GM23338 (cell line): Measurements from ENCODE around the gene MAP4K4. TPM values are rescaled to one million over a fixed set of nuclear protein-coding genes. Genes with fewer than 3 reads are reported as not detected.

Source experiments
- ATAC-seq: fragments of 200-7000 bp; cut with Tn5 transposase; 3 replicates; pipeline ENCODE4 v1.9.1; 2020
- DNase-seq: peaks from one replicate; pipeline ENCODE4 v3.0.0-alpha.2; 2015; ENCODE audit warnings: low spot score
- H2AFZ ChIP-seq: fragments of 200-600 bp; sonication (generic); 2 replicates; pipeline ENCODE4 v1.8.0; 2016; ENCODE audit warnings: antibody characterized with exemption, mild to moderate bottlenecking, moderate library complexity
- H3F3A ChIP-seq: fragments of 200-600 bp; sonication (generic); replicated peaks from 2 replicates; pipeline ENCODE4 v1.8.0; 2017; ENCODE audit warnings: antibody characterized with exemption, mixed run types, low read depth
- H3K27ac ChIP-seq: fragments of 200-600 bp; sonication (generic); 2 replicates; pipeline ENCODE4 v1.6.1; 2016; ENCODE audit warnings: low read depth
- H3K27me3 ChIP-seq: fragments of 200-600 bp; sonication (generic); 2 replicates; pipeline ENCODE4 v1.8.0; 2016; ENCODE audit warnings: mild to moderate bottlenecking, mixed run types, moderate library complexity; ENCODE audit not compliant: insufficient read depth
- H3K36me3 ChIP-seq: fragments of 200-600 bp; sonication (generic); 2 replicates; pipeline ENCODE4 v1.8.0; 2016; ENCODE audit warnings: mild to moderate bottlenecking; ENCODE audit not compliant: insufficient read depth
- H3K4me1 ChIP-seq: fragments of 200-600 bp; sonication (generic); 2 replicates; pipeline ENCODE4 v1.8.0; 2016; ENCODE audit warnings: mild to moderate bottlenecking, moderate library complexity; ENCODE audit not compliant: insufficient read depth
- H3K4me2 ChIP-seq: fragments of 200-600 bp; sonication (generic); 2 replicates; pipeline ENCODE4 v1.7.1; 2017; ENCODE audit warnings: mixed run types
- H3K4me3 ChIP-seq: fragments of 200-600 bp; sonication (generic); 2 replicates; pipeline ENCODE4 v1.6.1; 2016; ENCODE audit warnings: mixed run types
- H3K79me2 ChIP-seq: fragments of 200-600 bp; sonication (generic); replicated peaks from 2 replicates; pipeline ENCODE4 v1.8.0; 2017; ENCODE audit warnings: mild to moderate bottlenecking; ENCODE audit not compliant: insufficient read depth
- H3K9me2 ChIP-seq: fragments of 200-600 bp; sonication (generic); 2 replicates; pipeline ENCODE4 v1.8.0; 2017; ENCODE audit not compliant: insufficient read depth
- H4K20me1 ChIP-seq: fragments of 200-600 bp; sonication (generic); replicated peaks from 2 replicates; pipeline ENCODE4 v1.8.0; 2017; ENCODE audit warnings: mild to moderate bottlenecking; ENCODE audit not compliant: insufficient read depth
- H3K27ac Mint-ChIP-seq: 2 replicates; pipeline ENCODE4 v1.8.0; 2020; ENCODE audit warnings: inconsistent platforms, mild to moderate bottlenecking, moderate library complexity, mixed read lengths
- H3K27me3 Mint-ChIP-seq: 3 replicates; pipeline ENCODE4 v1.8.0; 2022; ENCODE audit warnings: low read depth, mild to moderate bottlenecking, moderate library complexity, mixed read lengths, inconsistent platforms; ENCODE audit not compliant: insufficient read depth, poor library complexity
- H3K36me3 Mint-ChIP-seq: 3 replicates; pipeline ENCODE4 v1.8.0; 2021; ENCODE audit warnings: low read depth, mild to moderate bottlenecking, inconsistent platforms, moderate library complexity, mixed read lengths
- H3K4me1 Mint-ChIP-seq: 3 replicates; pipeline ENCODE4 v1.8.0; 2020; ENCODE audit warnings: mild to moderate bottlenecking, inconsistent platforms, mixed read lengths
- H3K4me3 Mint-ChIP-seq: 3 replicates; pipeline ENCODE4 v1.8.0; 2021; ENCODE audit warnings: moderate library complexity, mild to moderate bottlenecking, inconsistent platforms, mixed read lengths
- H3K9me3 Mint-ChIP-seq: 3 replicates; pipeline ENCODE4 v1.8.0; 2020; ENCODE audit warnings: moderate library complexity, mild to moderate bottlenecking, inconsistent platforms, mixed read lengths
- CREB1 ChIP-seq: fragments of 250-450 bp; sonication (Bioruptor Pico); IDR thresholded peaks from 2 replicates; pipeline ENCODE4 v1.5.0; 2020; ENCODE audit warnings: low read depth, mild to moderate bottlenecking, moderate library complexity
- POLR2AphosphoS5 ChIP-seq: IDR thresholded peaks from 2 replicates; pipeline ENCODE4 v1.6.1; 2016; ENCODE audit warnings: antibody characterized with exemption, low read depth
- long read RNA-seq: library from polyadenylated mRNA; unstranded; transcript quantifications from one replicate; pipeline ENCODE4 v2.0.0, GENCODE V29; 2020; ENCODE audit not compliant: unreplicated experiment
- polyA plus RNA-seq: library from polyadenylated mRNA; unstranded; fragments of >200 nt; fragmentation: Nextera tagmentation; extraction: Ambion mirVana; gene quantifications from 2 replicates; pipeline ENCODE4 v1.2.1, GENCODE V29; 2016
- total RNA-seq: library from RNA; depleted of rRNA; stranded (reverse); fragments of >200 nt; shearing (Covaris generic); gene quantifications from 2 replicates; pipeline ENCODE4 v1.2.3, GENCODE V29; 2014; rRNA removed
- TF ChIP-seq, protein P1 (sequence below): fragments of 250-450 bp; sonication (Bioruptor Pico); IDR thresholded peaks from 2 replicates; pipeline ENCODE4 v1.5.0; 2020; ENCODE audit warnings: mild to moderate bottlenecking, moderate library complexity
- TF ChIP-seq, protein P2 (sequence below), 2 experiments: fragments of 200-600 bp in 1 of 2; sonication (generic) in 1 of 2; conservative IDR thresholded peaks; 2 replicates each; pipeline versions ENCODE4 v1.5.1 to v1.6.1; 2016 to 2017; ENCODE audit warnings: antibody characterized with exemption in 2 of 2, low read depth in 2 of 2, mild to moderate bottlenecking in 2 of 2, moderate library complexity in 1 of 2

The MAP4K4 gene
- total RNA-seq = 77.2 and 99.2 TPM in 2 replicates
- polyA plus RNA-seq = 32.2 and 34.6 TPM in 2 replicates
- long read RNA-seq, partial matches to known transcripts = 4 of 8 reads
- long read RNA-seq, other reads (novel, unspliced or antisense) = 4 of 8 reads

DNA sequence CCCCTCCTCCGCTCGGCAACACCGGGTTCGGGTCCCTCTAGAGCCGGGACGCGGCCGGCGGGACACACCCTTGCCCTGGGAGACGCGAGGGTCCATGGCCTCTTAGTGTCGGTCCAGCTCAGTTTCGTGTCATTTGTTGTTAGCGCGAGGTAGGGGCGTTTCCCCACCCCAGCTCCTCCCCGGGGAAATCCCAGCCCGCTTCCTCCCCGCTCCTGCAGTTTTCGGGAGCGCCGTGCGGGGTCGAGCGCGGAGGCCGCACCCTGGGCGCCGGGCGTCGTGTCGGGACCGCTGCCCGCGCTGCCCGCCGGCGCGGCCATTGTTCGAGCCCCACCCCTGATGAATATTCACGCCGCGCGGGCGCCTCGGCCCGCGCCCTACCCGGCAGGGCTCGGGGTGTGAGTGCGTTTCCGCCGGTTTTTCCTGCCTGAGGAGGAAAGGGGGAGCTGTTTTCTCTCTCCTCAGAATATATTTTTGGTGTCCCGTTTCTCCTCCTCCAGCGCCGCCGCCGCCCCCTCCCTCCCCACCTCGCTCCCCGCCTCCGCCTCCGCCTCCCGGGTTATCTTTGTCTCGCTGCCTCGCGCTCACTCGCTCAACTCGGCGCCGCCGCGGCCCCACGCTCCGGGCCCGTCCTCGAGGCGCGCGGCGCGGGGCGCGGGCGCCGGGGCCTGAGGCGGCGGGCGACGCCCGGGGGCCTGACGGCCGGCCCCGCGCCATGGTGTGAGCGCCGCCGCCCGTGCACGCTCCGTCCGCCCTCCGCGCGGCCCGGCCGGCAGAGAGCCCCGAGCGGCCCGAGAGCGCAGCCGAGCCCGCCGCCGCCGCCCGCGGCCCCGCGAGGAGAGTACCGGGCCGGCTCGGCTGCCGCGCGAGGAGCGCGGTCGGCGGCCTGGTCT is at the start of gene MAP4K4:
TSS of gene MAP4K4 (plus strand) at position 584 of the 890 bp plus-strand sequence. CDS start 374 bp downstream, outside the sequence.
- Histone ChIP-seq H3K36me3 (no peaks in the 10 kb centered on the region), H3K4me2 (peak within 1 kb of the TSS; percentile 95), H3K4me1 (peaks cover 36% of the 10 kb centered on the region), H2AFZ (peak within 1 kb of the TSS; percentile 88), H4K20me1 (peaks cover 7% of the 10 kb centered on the region), H3K27me3 (peaks cover 9% of the 10 kb centered on the region; the same call in 1 of the 2 replicates), H3K9me2 (no peaks in the 10 kb centered on the region), H3K4me3 (peak within 1 kb of the TSS; percentile 97), H3K27ac (peak within 1 kb of the TSS; percentile 91), H3K79me2 (peaks cover 42% of the 10 kb centered on the region), H3F3A (peaks cover 8% of the 10 kb centered on the region; the same call in 1 of the 2 replicates)
- DNase-seq (peak; percentile 83), ATAC-seq (peak; percentile 80)
- H3K36me3 Mint-ChIP-seq = peaks cover 11% of the 10 kb centered on the region
- TF ChIP-seq, protein P1, sequence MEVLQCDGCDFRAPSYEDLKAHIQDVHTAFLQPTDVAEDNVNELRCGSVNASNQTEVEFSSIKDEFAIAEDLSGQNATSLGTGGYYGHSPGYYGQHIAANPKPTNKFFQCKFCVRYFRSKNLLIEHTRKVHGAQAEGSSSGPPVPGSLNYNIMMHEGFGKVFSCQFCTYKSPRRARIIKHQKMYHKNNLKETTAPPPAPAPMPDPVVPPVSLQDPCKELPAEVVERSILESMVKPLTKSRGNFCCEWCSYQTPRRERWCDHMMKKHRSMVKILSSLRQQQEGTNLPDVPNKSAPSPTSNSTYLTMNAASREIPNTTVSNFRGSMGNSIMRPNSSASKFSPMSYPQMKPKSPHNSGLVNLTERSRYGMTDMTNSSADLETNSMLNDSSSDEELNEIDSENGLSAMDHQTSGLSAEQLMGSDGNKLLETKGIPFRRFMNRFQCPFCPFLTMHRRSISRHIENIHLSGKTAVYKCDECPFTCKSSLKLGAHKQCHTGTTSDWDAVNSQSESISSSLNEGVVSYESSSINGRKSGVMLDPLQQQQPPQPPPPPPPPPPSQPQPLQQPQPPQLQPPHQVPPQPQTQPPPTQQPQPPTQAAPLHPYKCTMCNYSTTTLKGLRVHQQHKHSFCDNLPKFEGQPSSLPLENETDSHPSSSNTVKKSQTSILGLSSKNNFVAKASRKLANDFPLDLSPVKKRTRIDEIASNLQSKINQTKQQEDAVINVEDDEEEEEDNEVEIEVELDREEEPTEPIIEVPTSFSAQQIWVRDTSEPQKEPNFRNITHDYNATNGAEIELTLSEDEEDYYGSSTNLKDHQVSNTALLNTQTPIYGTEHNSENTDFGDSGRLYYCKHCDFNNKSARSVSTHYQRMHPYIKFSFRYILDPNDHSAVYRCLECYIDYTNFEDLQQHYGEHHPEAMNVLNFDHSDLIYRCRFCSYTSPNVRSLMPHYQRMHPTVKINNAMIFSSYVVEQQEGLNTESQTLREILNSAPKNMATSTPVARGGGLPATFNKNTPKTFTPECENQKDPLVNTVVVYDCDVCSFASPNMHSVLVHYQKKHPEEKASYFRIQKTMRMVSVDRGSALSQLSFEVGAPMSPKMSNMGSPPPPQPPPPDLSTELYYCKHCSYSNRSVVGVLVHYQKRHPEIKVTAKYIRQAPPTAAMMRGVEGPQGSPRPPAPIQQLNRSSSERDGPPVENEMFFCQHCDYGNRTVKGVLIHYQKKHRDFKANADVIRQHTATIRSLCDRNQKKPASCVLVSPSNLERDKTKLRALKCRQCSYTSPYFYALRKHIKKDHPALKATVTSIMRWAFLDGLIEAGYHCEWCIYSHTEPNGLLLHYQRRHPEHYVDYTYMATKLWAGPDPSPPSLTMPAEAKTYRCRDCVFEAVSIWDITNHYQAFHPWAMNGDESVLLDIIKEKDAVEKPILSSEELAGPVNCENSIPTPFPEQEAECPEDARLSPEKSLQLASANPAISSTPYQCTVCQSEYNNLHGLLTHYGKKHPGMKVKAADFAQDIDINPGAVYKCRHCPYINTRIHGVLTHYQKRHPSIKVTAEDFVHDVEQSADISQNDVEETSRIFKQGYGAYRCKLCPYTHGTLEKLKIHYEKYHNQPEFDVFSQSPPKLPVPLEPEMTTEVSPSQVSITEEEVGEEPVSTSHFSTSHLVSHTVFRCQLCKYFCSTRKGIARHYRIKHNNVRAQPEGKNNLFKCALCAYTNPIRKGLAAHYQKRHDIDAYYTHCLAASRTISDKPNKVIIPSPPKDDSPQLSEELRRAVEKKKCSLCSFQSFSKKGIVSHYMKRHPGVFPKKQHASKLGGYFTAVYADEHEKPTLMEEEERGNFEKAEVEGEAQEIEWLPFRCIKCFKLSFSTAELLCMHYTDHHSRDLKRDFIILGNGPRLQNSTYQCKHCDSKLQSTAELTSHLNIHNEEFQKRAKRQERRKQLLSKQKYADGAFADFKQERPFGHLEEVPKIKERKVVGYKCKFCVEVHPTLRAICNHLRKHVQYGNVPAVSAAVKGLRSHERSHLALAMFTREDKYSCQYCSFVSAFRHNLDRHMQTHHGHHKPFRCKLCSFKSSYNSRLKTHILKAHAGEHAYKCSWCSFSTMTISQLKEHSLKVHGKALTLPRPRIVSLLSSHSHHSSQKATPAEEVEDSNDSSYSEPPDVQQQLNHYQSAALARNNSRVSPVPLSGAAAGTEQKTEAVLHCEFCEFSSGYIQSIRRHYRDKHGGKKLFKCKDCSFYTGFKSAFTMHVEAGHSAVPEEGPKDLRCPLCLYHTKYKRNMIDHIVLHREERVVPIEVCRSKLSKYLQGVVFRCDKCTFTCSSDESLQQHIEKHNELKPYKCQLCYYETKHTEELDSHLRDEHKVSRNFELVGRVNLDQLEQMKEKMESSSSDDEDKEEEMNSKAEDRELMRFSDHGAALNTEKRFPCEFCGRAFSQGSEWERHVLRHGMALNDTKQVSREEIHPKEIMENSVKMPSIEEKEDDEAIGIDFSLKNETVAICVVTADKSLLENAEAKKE = no peak
- TF ChIP-seq POLR2AphosphoS5 (peak; percentile 24; the same call in 1 of the 2 replicates), CREB1 (CRISPR knock-in tag) (no peak)
- TF ChIP-seq, protein P2, sequence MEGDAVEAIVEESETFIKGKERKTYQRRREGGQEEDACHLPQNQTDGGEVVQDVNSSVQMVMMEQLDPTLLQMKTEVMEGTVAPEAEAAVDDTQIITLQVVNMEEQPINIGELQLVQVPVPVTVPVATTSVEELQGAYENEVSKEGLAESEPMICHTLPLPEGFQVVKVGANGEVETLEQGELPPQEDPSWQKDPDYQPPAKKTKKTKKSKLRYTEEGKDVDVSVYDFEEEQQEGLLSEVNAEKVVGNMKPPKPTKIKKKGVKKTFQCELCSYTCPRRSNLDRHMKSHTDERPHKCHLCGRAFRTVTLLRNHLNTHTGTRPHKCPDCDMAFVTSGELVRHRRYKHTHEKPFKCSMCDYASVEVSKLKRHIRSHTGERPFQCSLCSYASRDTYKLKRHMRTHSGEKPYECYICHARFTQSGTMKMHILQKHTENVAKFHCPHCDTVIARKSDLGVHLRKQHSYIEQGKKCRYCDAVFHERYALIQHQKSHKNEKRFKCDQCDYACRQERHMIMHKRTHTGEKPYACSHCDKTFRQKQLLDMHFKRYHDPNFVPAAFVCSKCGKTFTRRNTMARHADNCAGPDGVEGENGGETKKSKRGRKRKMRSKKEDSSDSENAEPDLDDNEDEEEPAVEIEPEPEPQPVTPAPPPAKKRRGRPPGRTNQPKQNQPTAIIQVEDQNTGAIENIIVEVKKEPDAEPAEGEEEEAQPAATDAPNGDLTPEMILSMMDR (conservative IDR thresholded peaks at IDR 0.05; ENCODE audit: low read depth in 2 of 2) = peak; percentile 9 to 10; a peak in 1 of 4 replicates
- peak within 1 kb of the TSS; percentile 90 for H3K27ac Mint-ChIP-seq
- H3K4me3 Mint-ChIP-seq = peak within 1 kb of the TSS; percentile 88
- H3K4me1 Mint-ChIP-seq = peaks cover 20% of the 10 kb centered on the region
- no peaks in the 10 kb centered on the region; the same call in 1 of the 3 replicates for H3K9me3 Mint-ChIP-seq
- peaks cover 6% of the 10 kb centered on the region for H3K27me3 Mint-ChIP-seq
